ENCODE measurements around the gene RNF38.
"Not testable (repeated sequence)": the region's sequence is repeated elsewhere in the genome, so short reads cannot be mapped to it uniquely, and the experiment has no call there.

RNF38 gene

GRCh38 chr9:36298566-36298965, 101.5 kb downstream of the RNF38 start:
- in situ Hi-C loops (cut with MboI; ENCODE audit: low sequenced_read_pairs), result no loop called here

GRCh38 chr9:36297798-36298197, 102.3 kb downstream of the RNF38 start:
- in situ Hi-C loops (cut with MboI; ENCODE audit: low sequenced_read_pairs), result no loop called here

DNA sequence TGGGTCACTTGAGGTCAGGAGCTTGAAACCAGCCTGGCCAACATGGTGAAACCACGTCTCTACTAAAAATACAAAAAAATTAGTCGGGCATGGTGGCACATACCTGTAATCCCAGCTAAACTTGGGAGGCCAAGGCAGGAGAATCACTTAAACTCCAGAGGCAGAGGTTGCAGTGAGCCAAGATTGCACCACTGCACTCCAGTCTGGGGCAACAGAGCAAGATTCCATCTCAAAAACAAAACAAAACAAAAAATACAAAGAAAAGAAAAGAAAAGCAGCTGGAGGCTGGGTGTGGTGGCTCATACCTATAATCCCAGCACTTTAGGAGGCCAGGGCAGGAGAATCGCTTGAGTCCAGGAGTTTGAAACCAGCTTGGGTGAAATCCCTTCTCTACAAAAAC, 105.1 kb downstream of the RNF38 start:
- in situ Hi-C loops (cut with MboI; ENCODE audit: low sequenced_read_pairs), result not testable (repeated sequence)

DNA sequence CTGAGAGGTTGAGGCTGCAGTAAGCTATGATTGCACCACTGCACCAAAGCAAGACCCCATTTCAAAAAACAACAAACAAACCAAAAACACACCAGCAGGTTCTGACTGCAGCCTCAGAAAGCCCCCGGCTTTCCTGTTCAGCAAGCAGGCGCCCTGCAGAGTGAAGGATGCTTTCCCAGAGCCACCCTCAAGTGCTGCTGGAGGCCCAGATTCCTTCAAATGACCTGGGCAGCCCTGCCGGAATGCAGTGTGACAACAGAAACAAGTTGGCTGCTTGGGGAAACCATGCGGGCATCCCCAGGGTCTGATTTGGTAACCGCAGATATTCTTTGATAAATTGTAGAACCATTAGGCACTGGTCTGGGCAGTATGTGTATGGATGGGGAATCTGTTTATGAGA, 106.2 kb downstream of the RNF38 start:
- in situ Hi-C loops (cut with MboI; ENCODE audit: low sequenced_read_pairs), result no loop called here

GRCh38 chr9:36293171-36293570, 106.9 kb downstream of the RNF38 start:
- in situ Hi-C loops (cut with MboI; ENCODE audit: low sequenced_read_pairs), result no loop called here

DNA sequence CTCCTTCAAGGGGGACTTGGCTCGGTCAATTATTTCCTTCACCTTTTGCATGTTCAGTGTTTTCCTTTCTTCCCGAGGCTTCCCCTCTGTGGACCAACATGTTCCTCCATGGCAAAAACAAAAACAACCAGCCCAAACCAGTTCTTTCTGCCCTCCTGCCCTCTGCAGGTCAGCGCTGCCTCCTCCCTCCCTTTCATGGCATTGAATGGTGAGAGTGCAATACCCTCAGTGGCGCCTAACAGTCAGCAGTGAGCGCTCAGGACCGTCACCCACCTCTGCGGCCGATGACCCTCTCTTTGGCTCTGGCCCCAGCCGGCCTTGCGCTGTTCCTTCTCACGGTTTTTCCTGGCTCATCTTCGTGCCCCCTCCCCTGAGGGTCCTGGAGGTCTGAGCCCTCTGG, 107.4 kb downstream of the RNF38 start:
- in situ Hi-C loops (cut with MboI; ENCODE audit: low sequenced_read_pairs), result no loop called here

- in situ Hi-C loops (cut with MboI; ENCODE audit: low sequenced_read_pairs), result no loop called here
Measured at GRCh38 chr9:36290996-36291395, 109.1 kb downstream of the RNF38 start.

- in situ Hi-C loops (cut with MboI; ENCODE audit: low sequenced_read_pairs), result no loop called here
Measured at GRCh38 chr9:36289836-36290435, 110.1 kb downstream of the RNF38 start.

DNA sequence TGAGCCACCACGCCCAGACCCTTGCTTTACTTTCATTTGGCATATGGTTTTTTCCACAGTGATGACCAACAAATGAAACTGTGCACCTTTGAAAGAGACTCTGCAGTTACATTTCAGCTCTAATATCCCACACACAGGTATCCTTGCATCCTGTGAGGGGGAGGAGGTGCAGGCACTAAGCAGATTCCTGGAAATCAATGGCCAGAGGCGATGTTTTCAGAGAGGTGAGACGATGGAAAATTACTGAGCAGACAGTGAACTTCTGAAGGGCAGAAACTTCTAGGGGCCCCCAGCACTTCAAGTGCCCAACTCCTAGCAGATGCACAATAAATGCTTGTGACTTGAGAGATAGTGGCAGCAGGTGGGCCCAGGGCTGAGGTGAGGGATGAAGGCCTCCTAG, 112.0 kb downstream of the RNF38 start:
- in situ Hi-C loops (cut with MboI; ENCODE audit: low sequenced_read_pairs), result no loop called here

Measured in HL-60/S4 treated with retinoic acid at 250 ng/mL for 4 days and 3 days (cell line).